ENCODE results near the gene PROM1. TPM values are rescaled to one million over a fixed set of nuclear protein-coding genes. Genes with fewer than 3 reads are reported as not detected.

PROM1 gene
- total and polyA plus RNA-seq, 2 of the 4 experiments (the other 2 are of a cell fraction), result not detected

GRCh38 chr4:16051980-16052379 lies 31.8 kb downstream of the PROM1 start:
- H3K4ac ChIP-seq (ENCODE audit: low read depth, low read length), result no peak overlapping the region
- BruUV-seq (replicated peaks), result no TSS peak
- in situ Hi-C loops (cut with MboI; ENCODE audit: low sequenced_read_pairs), result no loop called here
- no peak overlapping the region for H3K4me2 ChIP-seq (ENCODE audit: low read depth, low read length)
- H3K27me3 ChIP-seq (ENCODE audit: control insufficient read depth, insufficient read depth, low read length), result peaks cover 34% of the 10 kb centered on the region
- H4K91ac ChIP-seq (ENCODE audit: insufficient read depth, low read depth, low read length), result no peak overlapping the region
- H3K27ac ChIP-seq (ENCODE audit: insufficient read depth, low read length), result no peak overlapping the region
- H2BK5ac ChIP-seq (ENCODE audit: low read depth, low read length, poor library complexity, severe bottlenecking), result no peak overlapping the region
- no peak for TF ChIP-seq MXI1 (IDR thresholded peaks at IDR 0.05; ENCODE audit: borderline replicate concordance, low read depth, low read length)
- no peak for TF ChIP-seq POLR2A (IDR thresholded peaks at IDR 0.05; ENCODE audit: low read depth, low read length)
- no peak for TF ChIP-seq BHLHE40 (IDR thresholded peaks at IDR 0.05; ENCODE audit: low read depth, low read length)
- no peak for TF ChIP-seq NFE2L2 (IDR thresholded peaks at IDR 0.05; ENCODE audit: low read depth, low read length)
- TF ChIP-seq CEBPB (IDR thresholded peaks at IDR 0.05; ENCODE audit: low read depth, low read length), result no peak
- no peak for TF ChIP-seq SMC3 (IDR thresholded peaks at IDR 0.05; ENCODE audit: low read depth, low read length)
- no peak for TF ChIP-seq USF2 (IDR thresholded peaks at IDR 0.05; ENCODE audit: low read depth, low read length)
- TF ChIP-seq CHD1 (IDR thresholded peaks at IDR 0.05; ENCODE audit: low read depth, low read length), result no peak
- no peak for TF ChIP-seq MAZ (IDR thresholded peaks at IDR 0.05; ENCODE audit: borderline replicate concordance, low read depth, low read length)
- TF ChIP-seq RFX5 (IDR thresholded peaks at IDR 0.05; ENCODE audit: low read depth, low read length), result no peak
- no peak for TF ChIP-seq FOS (IDR thresholded peaks at IDR 0.05; ENCODE audit: low read depth, low read length)
- TF ChIP-seq CTCF (conservative IDR thresholded peaks at IDR 0.05; ENCODE audit: low read depth, low read length), result no peak
- no peak for TF ChIP-seq RCOR1 (IDR thresholded peaks at IDR 0.05; ENCODE audit: insufficient replicate concordance, low read length)
- TF ChIP-seq RAD21 (IDR thresholded peaks at IDR 0.05; ENCODE audit: low read length), result no peak
- no peak for TF ChIP-seq ELK1 (IDR thresholded peaks at IDR 0.05; ENCODE audit: borderline replicate concordance, low read depth, low read length)
- no peak for TF ChIP-seq MAFK (IDR thresholded peaks at IDR 0.05; ENCODE audit: low read depth, low read length)
- no CpG with 5 or more reads among the region's 5 CpGs for WGBS, 2 experiments (ENCODE audit: extremely low coverage in 2 of 2, insufficient read length in 1 of 2)
- no peak overlapping the region for H2AFZ ChIP-seq (replicated peaks; ENCODE audit: low read length, poor library complexity)
- H3K14ac ChIP-seq (replicated peaks; ENCODE audit: low read depth, low read length), result no peak overlapping the region
- H3K18ac ChIP-seq (ENCODE audit: low read depth, low read length), result no peak overlapping the region
- no peak for DNase-seq
- no peak overlapping the region for H3K4me3 ChIP-seq (ENCODE audit: insufficient read depth, low read depth, low read length)
- no peak overlapping the region for H3K9ac ChIP-seq (ENCODE audit: low read depth, low read length)
- CTCF ChIA-PET, result no interaction called here
- H3K79me1 ChIP-seq (ENCODE audit: low read depth in 1 of 2, low read length in 2 of 2), result no peaks in the 10 kb centered on the region
- H4K5ac ChIP-seq (ENCODE audit: low read depth, low read length), result no peak overlapping the region
- ATAC-seq (ENCODE audit: low read depth), result no peak
- H3K23ac ChIP-seq (ENCODE audit: low read depth, low read length), result no peak overlapping the region
- POLR2A ChIA-PET (ENCODE audit: unreplicated experiment), result no interaction called here
- dilution Hi-C loops (cut with HindIII; ENCODE audit: low sequenced_read_pairs, unreplicated experiment), result no loop called here
- H2BK120ac ChIP-seq (ENCODE audit: low read depth, low read length), result no peak overlapping the region
- no peaks in the 10 kb centered on the region for H3K9me3 ChIP-seq (ENCODE audit: control insufficient read depth, insufficient read depth, low read length)
- intact Hi-C loops (cut with micrococcal nuclease), result no loop called here
- H4K20me1 ChIP-seq (ENCODE audit: insufficient read depth, low read length), result no peaks in the 10 kb centered on the region
- H4K8ac ChIP-seq (ENCODE audit: low read depth in 2 of 2, low read length in 2 of 2), result no peak overlapping the region
- H2AK5ac ChIP-seq (ENCODE audit: low read depth, low read length), result no peak overlapping the region
- H2BK20ac ChIP-seq (ENCODE audit: low read depth, low read length), result no peak overlapping the region
- H3K9me1 ChIP-seq (ENCODE audit: insufficient read depth, low read length), result no peaks in the 10 kb centered on the region
- no peaks in the 10 kb centered on the region for H3K36me3 ChIP-seq (ENCODE audit: control insufficient read depth, insufficient read depth, low read length)
- H3K4me1 ChIP-seq (ENCODE audit: control insufficient read depth, insufficient read depth, low read length), result no peaks in the 10 kb centered on the region
- no peak overlapping the region for H3K56ac ChIP-seq (ENCODE audit: extremely low read depth, insufficient read depth, low read length)
- H2BK15ac ChIP-seq (ENCODE audit: low read depth, low read length), result no peak overlapping the region
- H2AK9ac ChIP-seq (replicated peaks; ENCODE audit: low read depth, low read length, poor library complexity), result no peak overlapping the region
